Neuron (in vitro differentiated cells): Measurements from ENCODE around the gene SNCAIP.
"Not testable (repeated sequence)": the region's sequence is repeated elsewhere in the genome, so short reads cannot be mapped to it uniquely, and the experiment has no call there.

Experiments
- H2AFZ ChIP-seq: one replicate; pipeline ENCODE4 v1.6.1; 2013; ENCODE audit warnings: low read depth, mild to moderate bottlenecking, inconsistent platforms, low read length, moderate library complexity
- H3K27me3 ChIP-seq: one replicate; pipeline ENCODE4 v1.6.1; 2013; ENCODE audit warnings: low read length; ENCODE audit not compliant: insufficient read depth
- H3K36me3 ChIP-seq: one replicate; pipeline ENCODE4 v1.6.1; 2013; ENCODE audit warnings: low read length; ENCODE audit not compliant: insufficient read depth
- H3K4me1 ChIP-seq: one replicate; pipeline ENCODE4 v1.6.1; 2013; ENCODE audit warnings: low read length; ENCODE audit not compliant: insufficient read depth
- H3K4me3 ChIP-seq: 2 replicates; pipeline ENCODE4 v1.5.1; 2013; ENCODE audit warnings: mild to moderate bottlenecking, low read length, moderate library complexity
- H3K9me3 ChIP-seq: one replicate; pipeline ENCODE4 v1.6.1; 2013; ENCODE audit warnings: low read length

The SNCAIP gene

GRCh38 chr5:122374110-122374509, 62.1 kb downstream of the SNCAIP start:
- Histone ChIP-seq H3K27me3 (no peaks in the 10 kb centered on the region), H3K36me3 (no peaks in the 10 kb centered on the region), H3K4me1 (no peaks in the 10 kb centered on the region), H3K9me3 (no peaks in the 10 kb centered on the region), H3K4me3 (no peak overlapping the region), H2AFZ (no peak overlapping the region)

- Histone ChIP-seq H3K36me3 (no peaks in the 10 kb centered on the region), H3K27me3 (no peaks in the 10 kb centered on the region), H3K4me3 (no peak overlapping the region), H3K4me1 (no peaks in the 10 kb centered on the region), H3K9me3 (no peaks in the 10 kb centered on the region), H2AFZ (no peak overlapping the region)
Observed at GRCh38 chr5:122375801-122376200, 63.8 kb downstream of the SNCAIP start.

GRCh38 chr5:122376250-122376649, 64.2 kb downstream of the SNCAIP start:
- Histone ChIP-seq H3K9me3 (no peaks in the 10 kb centered on the region), H3K4me3 (no peak overlapping the region), H3K36me3 (no peaks in the 10 kb centered on the region), H2AFZ (no peak overlapping the region), H3K27me3 (no peaks in the 10 kb centered on the region), H3K4me1 (no peaks in the 10 kb centered on the region)

GRCh38 chr5:122377026-122377425, 65.0 kb downstream of the SNCAIP start:
- Histone ChIP-seq H3K9me3 (no peaks in the 10 kb centered on the region), H2AFZ (no peak overlapping the region), H3K27me3 (no peaks in the 10 kb centered on the region), H3K4me1 (no peaks in the 10 kb centered on the region), H3K36me3 (no peaks in the 10 kb centered on the region), H3K4me3 (no peak overlapping the region)

- not testable (repeated sequence) for H2AFZ ChIP-seq, H3K36me3 ChIP-seq, H3K27me3 ChIP-seq, H3K4me1 ChIP-seq, H3K9me3 ChIP-seq, H3K4me3 ChIP-seq
Observed at GRCh38 chr5:122382938-122383337, 70.9 kb downstream of the SNCAIP start.

- no peaks in the 10 kb centered on the region for H3K36me3 ChIP-seq
- H3K27me3 ChIP-seq: no peaks in the 10 kb centered on the region
- no peak overlapping the region for H2AFZ ChIP-seq
- no peak overlapping the region for H3K4me3 ChIP-seq
- H3K9me3 ChIP-seq: no peaks in the 10 kb centered on the region
- H3K4me1 ChIP-seq: no peaks in the 10 kb centered on the region
Observed at GRCh38 chr5:122384739-122385235, 72.8 kb downstream of the SNCAIP start.

- no peak overlapping the region for H2AFZ ChIP-seq
- no peak overlapping the region for H3K4me3 ChIP-seq
- no peaks in the 10 kb centered on the region for H3K9me3 ChIP-seq
- no peaks in the 10 kb centered on the region for H3K27me3 ChIP-seq
- H3K4me1 ChIP-seq: no peaks in the 10 kb centered on the region
- no peaks in the 10 kb centered on the region for H3K36me3 ChIP-seq
Observed at GRCh38 chr5:122385286-122385685, 73.2 kb downstream of the SNCAIP start.

- H3K4me1 ChIP-seq: no peaks in the 10 kb centered on the region
- H3K9me3 ChIP-seq: no peaks in the 10 kb centered on the region
- H3K4me3 ChIP-seq: no peak overlapping the region
- no peak overlapping the region for H2AFZ ChIP-seq
- no peaks in the 10 kb centered on the region for H3K27me3 ChIP-seq
- no peaks in the 10 kb centered on the region for H3K36me3 ChIP-seq
Observed at GRCh38 chr5:122385808-122386207, 73.8 kb downstream of the SNCAIP start.

- H3K27me3 ChIP-seq: no peaks in the 10 kb centered on the region
- H2AFZ ChIP-seq: no peak overlapping the region
- no peaks in the 10 kb centered on the region for H3K4me1 ChIP-seq
- H3K4me3 ChIP-seq: no peak overlapping the region
- no peaks in the 10 kb centered on the region for H3K36me3 ChIP-seq
- H3K9me3 ChIP-seq: no peaks in the 10 kb centered on the region
Observed at GRCh38 chr5:122390154-122390553, 78.1 kb downstream of the SNCAIP start.

GRCh38 chr5:122390694-122391093, 78.7 kb downstream of the SNCAIP start:
- no peak overlapping the region for H2AFZ ChIP-seq
- H3K27me3 ChIP-seq: no peaks in the 10 kb centered on the region
- no peaks in the 10 kb centered on the region for H3K36me3 ChIP-seq
- no peaks in the 10 kb centered on the region for H3K4me1 ChIP-seq
- no peak overlapping the region for H3K4me3 ChIP-seq
- no peaks in the 10 kb centered on the region for H3K9me3 ChIP-seq

GRCh38 chr5:122391621-122392020, 79.6 kb downstream of the SNCAIP start:
- H3K4me1 ChIP-seq: no peaks in the 10 kb centered on the region
- no peaks in the 10 kb centered on the region for H3K27me3 ChIP-seq
- H3K36me3 ChIP-seq: no peaks in the 10 kb centered on the region
- no peak overlapping the region for H3K4me3 ChIP-seq
- no peak overlapping the region for H2AFZ ChIP-seq
- no peaks in the 10 kb centered on the region for H3K9me3 ChIP-seq

GRCh38 chr5:122392224-122392623, 80.2 kb downstream of the SNCAIP start:
- no peak overlapping the region for H3K4me3 ChIP-seq
- no peak overlapping the region for H2AFZ ChIP-seq
- H3K4me1 ChIP-seq: no peaks in the 10 kb centered on the region
- no peaks in the 10 kb centered on the region for H3K27me3 ChIP-seq
- H3K36me3 ChIP-seq: no peaks in the 10 kb centered on the region
- H3K9me3 ChIP-seq: no peaks in the 10 kb centered on the region

GRCh38 chr5:122392824-122393223, 80.8 kb downstream of the SNCAIP start:
- Histone ChIP-seq H3K4me3 (no peak overlapping the region), H3K36me3 (no peaks in the 10 kb centered on the region), H3K9me3 (no peaks in the 10 kb centered on the region), H3K27me3 (no peaks in the 10 kb centered on the region), H3K4me1 (no peaks in the 10 kb centered on the region), H2AFZ (no peak overlapping the region)

- Histone ChIP-seq H3K4me1 (peaks cover 2% of the 10 kb centered on the region), H3K27me3 (no peaks in the 10 kb centered on the region), H3K4me3 (no peak overlapping the region), H3K9me3 (no peaks in the 10 kb centered on the region), H2AFZ (no peak overlapping the region), H3K36me3 (no peaks in the 10 kb centered on the region)
Observed at GRCh38 chr5:122394284-122394930, 82.4 kb downstream of the SNCAIP start.
